IMR-90 (cell line): Measurements from ENCODE around the gene MARCHF7. TPM values are rescaled to one million over a fixed set of nuclear protein-coding genes. Genes with fewer than 3 reads are reported as not detected.
A peak's percentile ranks its signal among the peaks of the same experiment; 100 is the strongest.

Experiments used
- ATAC-seq: fragments of 200-7000 bp; cut with Tn5 transposase; 2 replicates; pipeline ENCODE4 v1.9.1; 2020; ENCODE audit warnings: low read depth, mild to moderate bottlenecking, moderate library complexity
- BruUV-seq: library from RNA; stranded (reverse); fragments of 400-500 nt; replicated peaks from 2 replicates; lab custom pipeline; 2021; lab: Mats Ljungman, UMichigan
- CTCF ChIA-PET: fragments of 300-600 bp; formaldehyde crosslinking; extraction: SDS; loops from one replicate; lab custom pipeline; 2021; ENCODE audit warnings: antibody characterized with exemption; lab: Yijun Ruan, JAX
- POLR2A ChIA-PET: fragments of 300-600 bp; sonication (Branson Sonifier 250); formaldehyde crosslinking; loops from one replicate; lab custom pipeline; 2022; ENCODE audit warnings: antibody characterized with exemption; ENCODE audit not compliant: unreplicated experiment; lab: Charles Lee
- DNase-seq: peaks from one replicate; pipeline ENCODE4 v3.0.0; 2013
- H2AFZ ChIP-seq: replicated peaks from 2 replicates; pipeline ENCODE3; 2013; ENCODE audit warnings: low read length, mild to moderate bottlenecking; ENCODE audit not compliant: poor library complexity
- H2AK5ac ChIP-seq: 2 replicates; pipeline ENCODE4 v1.6.1; 2013; ENCODE audit warnings: low read depth, low read length, inconsistent platforms
- H2AK9ac ChIP-seq: replicated peaks from 2 replicates; pipeline ENCODE3; 2013; ENCODE audit warnings: mild to moderate bottlenecking, low read depth, low read length, moderate library complexity; ENCODE audit not compliant: poor library complexity
- H2BK120ac ChIP-seq: 2 replicates; pipeline ENCODE4 v1.6.1; 2013; ENCODE audit warnings: low read depth, low read length, inconsistent platforms
- H2BK15ac ChIP-seq: 3 replicates; pipeline ENCODE4 v1.6.1; 2013; ENCODE audit warnings: low read depth, low read length, inconsistent platforms
- H2BK20ac ChIP-seq: 2 replicates; pipeline ENCODE4 v1.6.1; 2013; ENCODE audit warnings: low read depth, mild to moderate bottlenecking, inconsistent platforms, low read length, moderate library complexity
- H2BK5ac ChIP-seq: 2 replicates; pipeline ENCODE4 v1.6.1; 2013; ENCODE audit warnings: mild to moderate bottlenecking, low read depth, low read length, inconsistent platforms; ENCODE audit not compliant: poor library complexity, severe bottlenecking
- H3K14ac ChIP-seq: replicated peaks from 2 replicates; pipeline ENCODE4 v1.6.1; 2013; ENCODE audit warnings: low read depth, low read length, inconsistent platforms
- H3K18ac ChIP-seq: 2 replicates; pipeline ENCODE4 v1.6.1; 2013; ENCODE audit warnings: low read depth, low read length, control low read depth
- H3K23ac ChIP-seq: 2 replicates; pipeline ENCODE4 v1.6.1; 2013; ENCODE audit warnings: low read depth, low read length, inconsistent platforms
- H3K27ac ChIP-seq: 2 replicates; pipeline ENCODE4 v1.5.1; 2013; ENCODE audit warnings: mild to moderate bottlenecking, control low read depth, low read length; ENCODE audit not compliant: insufficient read depth
- H3K27me3 ChIP-seq: 2 replicates; pipeline ENCODE4 v1.6.1; 2013; ENCODE audit warnings: low read length; ENCODE audit not compliant: control insufficient read depth, insufficient read depth
- H3K36me3 ChIP-seq: 2 replicates; pipeline ENCODE4 v1.6.1; 2013; ENCODE audit warnings: low read length, mixed read lengths; ENCODE audit not compliant: control insufficient read depth, insufficient read depth
- H3K4ac ChIP-seq: 2 replicates; pipeline ENCODE4 v1.6.1; 2013; ENCODE audit warnings: low read depth, low read length, inconsistent platforms
- H3K4me1 ChIP-seq: 2 replicates; pipeline ENCODE4 v1.6.1; 2013; ENCODE audit warnings: low read length, mixed read lengths; ENCODE audit not compliant: control insufficient read depth, insufficient read depth
- H3K4me2 ChIP-seq: 2 replicates; pipeline ENCODE4 v1.6.1; 2013; ENCODE audit warnings: low read depth, mild to moderate bottlenecking, control low read depth, low read length, moderate library complexity
- H3K4me3 ChIP-seq: 2 replicates; pipeline ENCODE4 v1.5.1; 2013; ENCODE audit warnings: low read depth, mild to moderate bottlenecking, control low read depth, low read length, moderate library complexity; ENCODE audit not compliant: insufficient read depth
- H3K56ac ChIP-seq: 2 replicates; pipeline ENCODE4 v1.6.1; 2013; ENCODE audit warnings: low read length, inconsistent platforms; ENCODE audit not compliant: insufficient read depth; ENCODE audit errors: extremely low read depth
- H3K79me1 ChIP-seq, 2 experiments: 2 replicates each; pipeline ENCODE4 v1.6.1; 2013; ENCODE audit warnings: low read length in 2 of 2, inconsistent platforms in 1 of 2, low read depth in 1 of 2
- H3K9ac ChIP-seq: 2 replicates; pipeline ENCODE4 v1.6.1; 2013; ENCODE audit warnings: low read depth, low read length, control low read depth
- H3K9me1 ChIP-seq: 2 replicates; pipeline ENCODE4 v1.6.1; 2013; ENCODE audit warnings: low read length, inconsistent platforms; ENCODE audit not compliant: insufficient read depth
- H3K9me3 ChIP-seq: 2 replicates; pipeline ENCODE4 v1.6.1; 2013; ENCODE audit warnings: low read length; ENCODE audit not compliant: control insufficient read depth, insufficient read depth
- H4K20me1 ChIP-seq: 2 replicates; pipeline ENCODE4 v1.6.1; 2013; ENCODE audit warnings: low read length, inconsistent platforms; ENCODE audit not compliant: insufficient read depth
- H4K5ac ChIP-seq: 2 replicates; pipeline ENCODE4 v1.6.1; 2013; ENCODE audit warnings: mild to moderate bottlenecking, low read depth, low read length, control low read depth
- H4K8ac ChIP-seq, 2 experiments: 2 replicates each; pipeline ENCODE4 v1.6.1; 2013; ENCODE audit warnings: low read depth in 2 of 2, low read length in 2 of 2, control low read depth in 1 of 2, inconsistent platforms in 1 of 2
- H4K91ac ChIP-seq: 2 replicates; pipeline ENCODE4 v1.6.1; 2013; ENCODE audit warnings: low read depth, low read length, inconsistent platforms; ENCODE audit not compliant: insufficient read depth
- BHLHE40 ChIP-seq: fragments of 150-350 bp; IDR thresholded peaks from 2 replicates; pipeline ENCODE4 v1.6.1; 2016; ENCODE audit warnings: mild to moderate bottlenecking, low read depth, low read length
- CEBPB ChIP-seq: IDR thresholded peaks from 2 replicates; pipeline ENCODE4 v1.6.1; 2012; ENCODE audit warnings: low read depth, low read length, improper control_type of control experiment
- CHD1 ChIP-seq: IDR thresholded peaks from 2 replicates; pipeline ENCODE4 v1.6.1; 2012; ENCODE audit warnings: low read depth, low read length, improper control_type of control experiment
- CTCF ChIP-seq: conservative IDR thresholded peaks from 2 replicates; pipeline ENCODE4 v1.5.1; 2012; ENCODE audit warnings: mild to moderate bottlenecking, low read depth, low read length, improper control_type of control experiment
- ELK1 ChIP-seq: fragments of 150-350 bp; IDR thresholded peaks from 2 replicates; pipeline ENCODE4 v1.6.1; 2016; ENCODE audit warnings: low read depth, mild to moderate bottlenecking, low read length, moderate library complexity, borderline replicate concordance
- FOS ChIP-seq: fragments of 150-350 bp; IDR thresholded peaks from 2 replicates; pipeline ENCODE4 v1.6.1; 2016; ENCODE audit warnings: low read depth, low read length
- MAFK ChIP-seq: IDR thresholded peaks from 2 replicates; pipeline ENCODE4 v1.6.1; 2012; ENCODE audit warnings: low read depth, low read length, improper control_type of control experiment
- MAZ ChIP-seq: IDR thresholded peaks from 2 replicates; pipeline ENCODE4 v1.6.1; 2012; ENCODE audit warnings: low read depth, mild to moderate bottlenecking, low read length, improper control_type of control experiment, moderate library complexity, borderline replicate concordance
- MXI1 ChIP-seq: IDR thresholded peaks from 2 replicates; pipeline ENCODE4 v1.6.1; 2012; ENCODE audit warnings: low read depth, mild to moderate bottlenecking, low read length, moderate library complexity, borderline replicate concordance
- NFE2L2 ChIP-seq: fragments of 150-350 bp; IDR thresholded peaks from 2 replicates; pipeline ENCODE4 v1.6.1; 2016; ENCODE audit warnings: low read depth, mild to moderate bottlenecking, low read length
- POLR2A ChIP-seq: IDR thresholded peaks from 2 replicates; pipeline ENCODE4 v1.6.1; 2012; ENCODE audit warnings: mild to moderate bottlenecking, low read depth, low read length
- RAD21 ChIP-seq: IDR thresholded peaks from 2 replicates; pipeline ENCODE4 v1.6.1; 2012; ENCODE audit warnings: low read length, improper control_type of control experiment
- RCOR1 ChIP-seq: IDR thresholded peaks from 2 replicates; pipeline ENCODE4 v1.6.1; 2012; ENCODE audit warnings: mild to moderate bottlenecking, low read length, improper control_type of control experiment; ENCODE audit not compliant: insufficient replicate concordance
- RFX5 ChIP-seq: IDR thresholded peaks from 2 replicates; pipeline ENCODE4 v1.8.0; 2012; ENCODE audit warnings: low read depth, mild to moderate bottlenecking, low read length, moderate library complexity
- SMC3 ChIP-seq: fragments of 150-350 bp; IDR thresholded peaks from 2 replicates; pipeline ENCODE4 v1.6.1; 2016; ENCODE audit warnings: low read depth, mild to moderate bottlenecking, antibody characterized with exemption, low read length, moderate library complexity
- USF2 ChIP-seq: fragments of 150-350 bp; IDR thresholded peaks from 2 replicates; pipeline ENCODE4 v1.6.1; 2017; ENCODE audit warnings: mild to moderate bottlenecking, antibody characterized with exemption, low read length, low read depth
- WGBS, 2 experiments: methylation state at CpG; one replicate each; pipeline versions ENCODE4 v1.1.5 to v1.1.7; 2013; ENCODE audit warnings: missing lambda C conversion rate in 2 of 2; ENCODE audit not compliant: insufficient read length in 1 of 2; ENCODE audit errors: extremely low coverage in 2 of 2; 5-methylcytosine and 5-hydroxymethylcytosine counted together
- dilution Hi-C: fragments of 300-500 bp; cut with HindIII; formaldehyde crosslinking; loops from one replicate; pipeline ENCODE4 v1.14.3; 2018; ENCODE audit warnings: low sequenced_read_pairs; ENCODE audit not compliant: unreplicated experiment
- in situ Hi-C: fragments of 300-500 bp; cut with MboI; formaldehyde crosslinking; loops from 3 replicates; pipeline ENCODE4 v1.14.3; 2019; ENCODE audit warnings: low sequenced_read_pairs, inconsistent platforms, mixed read lengths
- intact Hi-C: fragments of 100-400 bp; cut with micrococcal nuclease; formaldehyde crosslinking; loops from 2 replicates; pipeline ENCODE4 v1.10.0; 2022
- polyA plus RNA-seq, 3 experiments: library from polyadenylated mRNA; depleted of rRNA; stranded (reverse); fragments of >200 nt; gene quantifications; 2 replicates each; pipeline ENCODE4 v1.2.3, GENCODE V29; 2012; ENCODE audit warnings: low replicate concordance in 1 of 3
- total RNA-seq: library from RNA; depleted of rRNA; stranded (reverse); fragments of >200 nt; gene quantifications from 2 replicates; pipeline ENCODE4 v1.2.3, GENCODE V29; 2012

The MARCHF7 gene
- total and polyA plus RNA-seq, 2 of the 4 experiments (the other 2 are of a cell fraction): 59.1 to 193 TPM

GRCh38 chr2:159758686-159759085 lies 46.4 kb downstream of the MARCHF7 start:
- Histone ChIP-seq H3K9me3 (no peaks in the 10 kb centered on the region), H4K20me1 (peaks cover 51% of the 10 kb centered on the region), H2BK120ac (no peak overlapping the region), H4K5ac (no peak overlapping the region), H3K9ac (no peak overlapping the region), H3K36me3 (peaks cover 31% of the 10 kb centered on the region), H3K18ac (no peak overlapping the region), H4K8ac (no peak overlapping the region), H2AFZ (no peak overlapping the region), H2BK20ac (no peak overlapping the region), H3K4ac (no peak overlapping the region), H2AK5ac (no peak overlapping the region), H4K91ac (no peak overlapping the region), H3K4me2 (no peak overlapping the region), H2AK9ac (no peak overlapping the region), H3K27me3 (no peaks in the 10 kb centered on the region), H3K14ac (no peak overlapping the region), H3K27ac (no peak overlapping the region), H2BK5ac (peak overlapping the region; percentile 23), H2BK15ac (no peak overlapping the region), H3K9me1 (0 out of 2 replicates have a peak, but pooled peaks cover 3% of the 10 kb centered on the region), H3K56ac (no peak overlapping the region), H3K79me1 (peaks cover 34 to 68% of the 10 kb centered on the region in 2 experiments), H3K4me3 (no peak overlapping the region), H3K23ac (no peak overlapping the region), H3K4me1 (peaks cover 3% of the 10 kb centered on the region)
- ChIA-PET CTCF (interaction anchor here (0.6 to 0.8 kb wide), 2 partner anchors 11 to 467 kb away, joined by 3 read pairs; no protein-coding TSS in a partner anchor), POLR2A (no interaction called here)
- ATAC-seq: no peak
- in situ Hi-C loops: no loop called here
- BruUV-seq: no TSS peak
- dilution Hi-C loops: no loop called here
- intact Hi-C loops: loop anchor here (2.0 kb wide), 1 partner anchor 16 kb away; no protein-coding TSS in a partner anchor
- DNase-seq: no peak
- TF ChIP-seq SMC3: no peak
- no peak for TF ChIP-seq RFX5
- no peak for TF ChIP-seq MXI1
- TF ChIP-seq FOS: no peak
- no peak for TF ChIP-seq CHD1
- TF ChIP-seq CEBPB: no peak
- no peak for TF ChIP-seq RCOR1
- TF ChIP-seq MAFK: no peak
- TF ChIP-seq MAZ: no peak
- no peak for TF ChIP-seq POLR2A
- no peak for TF ChIP-seq ELK1
- TF ChIP-seq RAD21: no peak
- no peak for TF ChIP-seq BHLHE40
- TF ChIP-seq USF2: no peak
- no peak for TF ChIP-seq NFE2L2
- TF ChIP-seq CTCF: no peak
- no CpG with 5 or more reads among the region's 1 CpG for WGBS, 2 experiments
